GM19351 (cell line): ENCODE results near the gene PIAS2.
A peak's percentile ranks its signal among the peaks of the same experiment; 100 is the strongest.
"Not testable (repeated sequence)": the region's sequence is repeated elsewhere in the genome, so short reads cannot be mapped to it uniquely, and the experiment has no call there.

Experiments
- ATAC-seq: cut with Tn5 transposase; IDR thresholded peaks from one replicate; pipeline ENCODE4 v1.9.1; 2021; ENCODE audit warnings: mild to moderate bottlenecking, moderate library complexity; ENCODE audit not compliant: unreplicated experiment

The PIAS2 gene

GRCh38 chr18:46903406-46903805 is 13.9 kb downstream of the PIAS2 start:
- no peak for ATAC-seq

- peak; percentile 82 for ATAC-seq
Measured at GRCh38 chr18:46899274-46899948, 17.9 kb downstream of the PIAS2 start.

GRCh38 chr18:46894124-46894523 is 23.2 kb downstream of the PIAS2 start:
- ATAC-seq = no peak

- ATAC-seq = no peak
Measured at GRCh38 chr18:46893360-46893759, 23.9 kb downstream of the PIAS2 start.

- ATAC-seq = peak; percentile 68
Measured at GRCh38 chr18:46892842-46893241, 24.5 kb downstream of the PIAS2 start.

- peak; percentile 87 for ATAC-seq
Measured at GRCh38 chr18:46891742-46892214, 25.5 kb downstream of the PIAS2 start.

GRCh38 chr18:46888965-46889364 is 28.3 kb downstream of the PIAS2 start:
- no peak for ATAC-seq

GRCh38 chr18:46886893-46887292 is 30.4 kb downstream of the PIAS2 start:
- no peak for ATAC-seq

GRCh38 chr18:46883180-46883579 is 34.1 kb downstream of the PIAS2 start:
- no peak for ATAC-seq

- no peak for ATAC-seq
Measured at GRCh38 chr18:46877329-46877987, 39.8 kb downstream of the PIAS2 start.

- no peak for ATAC-seq
Measured at GRCh38 chr18:46868169-46868921, 49.0 kb downstream of the PIAS2 start.

- ATAC-seq = no peak
Measured at GRCh38 chr18:46867367-46868143, 49.8 kb downstream of the PIAS2 start.

- ATAC-seq = no peak
Measured at GRCh38 chr18:46866523-46866922, 50.8 kb downstream of the PIAS2 start.

- not testable (repeated sequence) for ATAC-seq
Measured at GRCh38 chr18:46865245-46865644, 52.1 kb downstream of the PIAS2 start.

GRCh38 chr18:46859855-46860254 is 57.5 kb downstream of the PIAS2 start:
- peak; percentile 85 for ATAC-seq

GRCh38 chr18:46858290-46858689 is 59.0 kb downstream of the PIAS2 start:
- ATAC-seq = no peak

GRCh38 chr18:46856973-46857372 is 60.3 kb downstream of the PIAS2 start:
- ATAC-seq = no peak

GRCh38 chr18:46849007-46849406 is 68.3 kb downstream of the PIAS2 start:
- no peak for ATAC-seq

- ATAC-seq = no peak
Measured at GRCh38 chr18:46843372-46843771, 73.9 kb downstream of the PIAS2 start.

- ATAC-seq = no peak
Measured at GRCh38 chr18:46842583-46842982, 74.7 kb downstream of the PIAS2 start.

- ATAC-seq = no peak
Measured at GRCh38 chr18:46833899-46834298, 83.4 kb downstream of the PIAS2 start.
